GM12874 (cell line): Measurements from ENCODE around the gene PKP1.

ENCODE experiments used
- CTCF ChIP-seq: IDR thresholded peaks from 2 replicates; pipeline ENCODE4 v1.5.1; 2011; ENCODE audit warnings: low read depth, mild to moderate bottlenecking, control low read depth, low read length, moderate library complexity; ENCODE audit not compliant: insufficient read depth

The PKP1 gene

GRCh38 chr1:201346987-201347386 is 63.7 kb downstream of the PKP1 start:
- TF ChIP-seq CTCF: no peak

DNA sequence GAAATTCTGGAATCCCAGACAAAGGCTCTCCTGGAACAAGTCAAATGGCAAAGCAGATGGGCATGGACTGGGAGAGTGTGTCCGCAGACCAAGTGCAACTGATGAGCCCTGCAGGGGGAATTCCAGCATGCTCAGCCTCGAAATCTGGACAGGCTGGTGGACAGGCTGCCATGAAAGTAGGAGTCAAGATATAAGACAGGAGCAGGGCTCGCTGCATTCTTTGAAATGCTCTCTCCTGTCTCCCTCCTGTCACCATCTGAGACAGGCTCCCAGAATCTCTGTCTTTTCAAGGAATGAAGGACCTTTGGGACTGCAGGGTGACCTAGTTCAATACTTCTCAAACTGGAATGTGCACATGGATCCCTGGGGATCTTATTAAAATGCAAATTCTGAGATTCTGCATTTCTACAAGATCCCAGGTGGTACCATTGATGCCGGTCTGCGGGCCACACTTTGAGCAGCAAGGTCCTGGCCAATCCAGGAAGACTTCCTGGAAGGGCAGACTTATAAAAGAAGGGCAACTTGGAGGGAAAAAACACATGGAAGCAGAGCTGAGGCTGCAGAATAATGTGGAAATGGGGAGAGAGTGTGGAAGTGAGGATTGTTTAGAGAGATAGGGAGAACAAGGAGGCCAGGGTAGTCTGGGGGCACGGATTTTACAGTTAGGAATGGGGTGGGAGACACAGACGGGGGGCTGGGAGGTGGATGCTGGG is 64.3 kb downstream of the PKP1 start:
- no peak for TF ChIP-seq CTCF

DNA sequence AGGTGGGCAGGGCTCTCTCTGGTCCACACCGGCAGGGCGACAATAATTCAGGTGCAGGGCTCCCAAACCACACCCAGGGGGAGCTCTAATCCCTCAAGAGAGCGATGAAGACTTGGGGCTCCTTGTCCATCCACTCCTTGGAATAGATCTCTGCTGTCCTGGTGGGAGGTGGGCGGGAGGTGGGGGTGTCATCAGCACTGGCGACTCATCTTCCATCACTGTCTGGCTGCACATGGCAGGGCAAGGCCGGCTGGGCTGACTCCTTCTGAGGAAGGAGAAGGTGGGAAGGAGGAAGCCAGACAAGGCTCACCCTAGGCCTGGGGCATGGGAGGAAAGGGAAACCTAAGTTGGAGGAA is 64.9 kb downstream of the PKP1 start:
- peak; percentile 82 for TF ChIP-seq CTCF

- no peak for TF ChIP-seq CTCF
Measured at GRCh38 chr1:201349092-201349491, 65.8 kb downstream of the PKP1 start.

DNA sequence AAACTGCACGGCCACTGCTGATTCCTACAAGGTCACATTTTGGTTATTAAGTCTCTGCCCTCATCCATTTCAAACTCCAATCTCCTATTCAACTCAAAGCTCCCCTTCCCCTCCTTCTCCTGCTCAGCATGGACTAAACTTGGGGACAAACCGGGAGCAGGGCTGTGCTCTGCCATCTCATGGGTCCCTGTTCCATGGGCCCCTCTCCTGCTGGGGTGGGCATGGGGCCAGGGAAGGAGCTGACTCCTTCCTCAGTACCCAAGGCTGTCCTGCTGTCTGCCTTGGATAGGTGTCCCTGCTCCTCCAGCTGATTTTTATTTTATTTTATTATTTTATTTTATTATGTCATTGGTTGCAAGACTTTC is 67.0 kb downstream of the PKP1 start:
- no peak for TF ChIP-seq CTCF

GRCh38 chr1:201350884-201351283 is 67.6 kb downstream of the PKP1 start:
- no peak for TF ChIP-seq CTCF

GRCh38 chr1:201351617-201352016 is 68.3 kb downstream of the PKP1 start:
- no peak for TF ChIP-seq CTCF
